ENCODE results near the gene B3GAT2.

Gene B3GAT2

DNA sequence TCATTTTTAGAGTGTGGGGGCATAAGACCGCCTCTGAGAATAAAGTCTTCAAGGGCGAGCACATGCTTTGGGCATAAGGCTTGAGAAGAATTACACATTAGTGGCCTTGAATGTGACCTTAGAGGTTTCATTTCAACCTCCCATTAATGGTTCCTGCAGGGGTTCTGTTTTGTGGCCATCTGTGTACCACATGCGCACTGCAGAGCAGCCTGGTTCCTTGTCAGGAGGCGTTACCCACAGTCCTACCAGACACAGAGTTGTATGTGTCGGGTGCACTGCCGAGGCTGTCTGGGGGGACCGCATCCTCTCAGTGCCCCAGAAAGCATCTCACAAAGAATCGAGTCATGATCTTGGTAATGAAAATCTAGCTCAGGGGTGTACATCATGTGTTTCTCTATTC is 115.7 kb downstream of the B3GAT2 start:
- DNase-seq (ENCODE audit: low spot score): no peak

DNA sequence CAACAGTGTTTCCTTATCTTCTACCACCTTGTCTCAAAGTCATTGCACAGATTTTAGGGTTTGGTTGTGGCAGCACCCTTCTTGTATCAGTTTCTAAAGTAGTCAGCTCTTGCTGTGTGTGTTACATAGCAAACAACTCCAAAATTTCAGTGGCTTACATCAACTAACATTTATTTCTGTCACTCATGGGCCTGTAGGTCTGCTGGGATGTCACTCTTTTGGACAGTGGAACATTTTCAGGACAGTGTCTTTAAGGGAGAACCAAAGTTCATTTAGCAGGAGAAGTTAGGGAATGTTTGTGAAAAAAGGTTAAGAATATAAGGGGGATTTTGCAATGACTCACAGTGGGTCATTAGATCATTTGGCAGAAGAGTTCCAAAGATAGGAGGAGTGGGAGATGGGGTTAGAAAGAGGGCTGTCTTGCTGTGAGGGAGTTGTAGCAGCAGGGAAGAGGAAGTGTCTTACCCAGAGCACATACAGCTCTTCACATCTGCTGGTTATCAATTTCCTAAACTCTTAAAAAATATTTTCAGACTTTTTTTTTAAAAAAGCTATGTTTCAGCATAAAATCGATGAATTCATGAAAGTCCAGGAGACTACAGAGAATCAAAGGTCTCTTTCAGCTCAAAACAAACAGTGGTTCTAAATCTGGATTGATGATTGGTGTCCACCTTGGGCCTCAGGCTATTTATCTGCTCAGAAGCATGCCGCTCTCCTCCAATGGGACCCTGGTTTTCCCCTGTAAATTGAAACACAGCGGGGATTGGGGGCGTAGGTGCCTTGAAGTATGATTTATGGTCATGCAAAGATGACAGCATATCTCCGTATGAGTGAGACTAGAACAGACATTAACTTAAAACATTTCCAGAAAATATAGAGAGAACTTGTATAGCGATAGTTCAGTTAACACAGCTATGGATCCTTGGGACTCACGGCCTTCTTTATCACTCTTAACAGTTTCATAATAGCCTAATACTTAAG is 117.3 kb downstream of the B3GAT2 start:
- DNase-seq (ENCODE audit: low spot score): no peak

- DNase-seq (ENCODE audit: low spot score): no peak
These were observed 118.0 kb downstream of the B3GAT2 start for GRCh38 chr6:70838907-70839285.

DNA sequence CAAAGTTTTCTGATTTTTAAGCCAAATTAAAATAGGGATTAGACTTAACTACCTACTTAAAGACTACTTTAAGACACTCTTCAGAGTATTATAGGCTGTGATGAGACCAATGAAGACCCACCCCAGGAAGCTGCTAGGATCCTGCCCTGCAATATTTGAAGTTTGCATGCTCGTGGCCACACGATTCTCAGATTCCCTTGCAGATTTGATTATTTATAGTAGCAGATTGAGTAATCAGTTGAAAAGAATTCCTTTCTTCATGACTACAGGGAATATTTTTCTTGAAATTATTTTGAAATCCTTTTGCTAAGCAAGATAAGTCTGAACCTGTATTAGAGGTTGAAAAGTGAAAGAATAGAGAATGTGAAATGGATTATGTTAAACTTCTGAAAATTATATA is 122.3 kb downstream of the B3GAT2 start:
- peak; percentile 28 for DNase-seq (ENCODE audit: low spot score)

- no peak for DNase-seq (ENCODE audit: low spot score)
These were observed 125.4 kb downstream of the B3GAT2 start for GRCh38 chr6:70831427-70831826.

GRCh38 chr6:70823651-70824050 is 133.2 kb downstream of the B3GAT2 start:
- DNase-seq (ENCODE audit: low spot score): no peak

DNA sequence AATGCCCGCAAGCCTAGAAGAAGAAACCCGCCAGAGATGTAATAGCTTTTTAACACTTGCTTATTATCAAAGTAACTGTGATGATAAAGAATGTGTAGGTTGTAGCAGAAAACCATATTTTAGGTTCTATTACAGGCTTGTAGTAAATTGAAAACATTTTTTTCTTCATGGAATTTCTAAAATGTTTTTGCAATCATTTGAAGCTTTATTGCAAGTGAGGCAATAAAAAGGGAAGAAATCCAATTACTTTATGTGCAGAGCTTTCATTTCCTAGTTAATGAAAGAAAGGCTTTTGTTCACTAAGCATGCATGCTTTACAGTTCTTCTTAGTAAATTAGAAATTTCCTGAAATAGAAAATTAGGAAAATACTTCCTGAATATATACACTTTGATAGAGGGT is 135.1 kb downstream of the B3GAT2 start:
- DNase-seq (ENCODE audit: low spot score): no peak

- no peak for DNase-seq (ENCODE audit: low spot score)
These were observed 136.1 kb downstream of the B3GAT2 start for GRCh38 chr6:70820778-70821177.

DNA sequence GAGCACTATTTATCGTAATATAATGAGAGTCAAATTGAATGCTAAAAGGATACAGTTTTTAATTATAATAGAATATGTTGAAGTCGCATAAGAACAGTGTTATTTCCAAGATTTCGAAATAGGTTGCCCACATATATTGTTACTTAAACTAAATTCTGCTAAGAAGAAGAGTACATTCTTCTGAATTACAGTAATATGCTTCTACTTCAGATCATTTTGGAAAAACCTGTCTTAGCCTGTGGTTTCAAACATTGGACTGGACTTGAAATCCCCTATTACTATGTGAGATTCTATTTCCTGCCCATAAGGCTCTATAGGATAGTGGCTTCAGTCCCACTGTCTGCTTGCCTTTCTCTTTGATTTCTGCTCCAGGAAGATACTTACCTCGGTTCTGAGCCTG is 137.2 kb downstream of the B3GAT2 start:
- no peak for DNase-seq (ENCODE audit: low spot score)

GRCh38 chr6:70813885-70814284 is 143.0 kb downstream of the B3GAT2 start:
- no peak for DNase-seq (ENCODE audit: low spot score)

- DNase-seq (ENCODE audit: low spot score): no peak
These were observed 145.1 kb downstream of the B3GAT2 start for GRCh38 chr6:70811788-70812187.
